PFSK-1 (cell line): Measurements from ENCODE around the gene CUBN.

ENCODE experiments used
- POLR2AphosphoS5 ChIP-seq: IDR thresholded peaks from 2 replicates; pipeline ENCODE4 v1.6.1; 2012; ENCODE audit warnings: low read depth, mild to moderate bottlenecking, control low read depth, low read length, moderate library complexity
- SIN3A ChIP-seq: IDR thresholded peaks from 2 replicates; pipeline ENCODE4 v1.6.1; 2012; ENCODE audit warnings: mild to moderate bottlenecking, low read length, moderate library complexity, borderline replicate concordance; ENCODE audit not compliant: insufficient read depth
- TF ChIP-seq, protein P1 (sequence below), 2 experiments: IDR thresholded peaks; 2 replicates each; pipeline versions ENCODE4 v1.6.1 to v1.8.0; 2011 to 2012; ENCODE audit warnings: low read depth in 2 of 2, low read length in 2 of 2, control low read depth in 1 of 2, inconsistent platforms in 1 of 2, mild to moderate bottlenecking in 1 of 2, moderate library complexity in 1 of 2; ENCODE audit not compliant: insufficient read depth in 1 of 2

GRCh38 chr10:16916496-16916895, 213.1 kb downstream of the CUBN start:
- TF ChIP-seq POLR2AphosphoS5 = no peak
- TF ChIP-seq, protein P1, sequence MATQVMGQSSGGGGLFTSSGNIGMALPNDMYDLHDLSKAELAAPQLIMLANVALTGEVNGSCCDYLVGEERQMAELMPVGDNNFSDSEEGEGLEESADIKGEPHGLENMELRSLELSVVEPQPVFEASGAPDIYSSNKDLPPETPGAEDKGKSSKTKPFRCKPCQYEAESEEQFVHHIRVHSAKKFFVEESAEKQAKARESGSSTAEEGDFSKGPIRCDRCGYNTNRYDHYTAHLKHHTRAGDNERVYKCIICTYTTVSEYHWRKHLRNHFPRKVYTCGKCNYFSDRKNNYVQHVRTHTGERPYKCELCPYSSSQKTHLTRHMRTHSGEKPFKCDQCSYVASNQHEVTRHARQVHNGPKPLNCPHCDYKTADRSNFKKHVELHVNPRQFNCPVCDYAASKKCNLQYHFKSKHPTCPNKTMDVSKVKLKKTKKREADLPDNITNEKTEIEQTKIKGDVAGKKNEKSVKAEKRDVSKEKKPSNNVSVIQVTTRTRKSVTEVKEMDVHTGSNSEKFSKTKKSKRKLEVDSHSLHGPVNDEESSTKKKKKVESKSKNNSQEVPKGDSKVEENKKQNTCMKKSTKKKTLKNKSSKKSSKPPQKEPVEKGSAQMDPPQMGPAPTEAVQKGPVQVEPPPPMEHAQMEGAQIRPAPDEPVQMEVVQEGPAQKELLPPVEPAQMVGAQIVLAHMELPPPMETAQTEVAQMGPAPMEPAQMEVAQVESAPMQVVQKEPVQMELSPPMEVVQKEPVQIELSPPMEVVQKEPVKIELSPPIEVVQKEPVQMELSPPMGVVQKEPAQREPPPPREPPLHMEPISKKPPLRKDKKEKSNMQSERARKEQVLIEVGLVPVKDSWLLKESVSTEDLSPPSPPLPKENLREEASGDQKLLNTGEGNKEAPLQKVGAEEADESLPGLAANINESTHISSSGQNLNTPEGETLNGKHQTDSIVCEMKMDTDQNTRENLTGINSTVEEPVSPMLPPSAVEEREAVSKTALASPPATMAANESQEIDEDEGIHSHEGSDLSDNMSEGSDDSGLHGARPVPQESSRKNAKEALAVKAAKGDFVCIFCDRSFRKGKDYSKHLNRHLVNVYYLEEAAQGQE (IDR thresholded peaks at IDR 0.05; ENCODE audit: insufficient read depth in 1 of 2, low read depth in 2 of 2, low read length in 2 of 2) = no peak
- TF ChIP-seq SIN3A = no peak
